HG03521 (cell line): ENCODE data around the gene C9orf43.
"Not testable (repeated sequence)": the region's sequence is repeated elsewhere in the genome, so short reads cannot be mapped to it uniquely, and the experiment has no call there.

Experiments
- ATAC-seq: cut with Tn5 transposase; IDR thresholded peaks from one replicate; pipeline ENCODE4 v1.9.1; 2021; ENCODE audit warnings: mild to moderate bottlenecking, moderate library complexity; ENCODE audit not compliant: unreplicated experiment

The C9orf43 gene

DNA sequence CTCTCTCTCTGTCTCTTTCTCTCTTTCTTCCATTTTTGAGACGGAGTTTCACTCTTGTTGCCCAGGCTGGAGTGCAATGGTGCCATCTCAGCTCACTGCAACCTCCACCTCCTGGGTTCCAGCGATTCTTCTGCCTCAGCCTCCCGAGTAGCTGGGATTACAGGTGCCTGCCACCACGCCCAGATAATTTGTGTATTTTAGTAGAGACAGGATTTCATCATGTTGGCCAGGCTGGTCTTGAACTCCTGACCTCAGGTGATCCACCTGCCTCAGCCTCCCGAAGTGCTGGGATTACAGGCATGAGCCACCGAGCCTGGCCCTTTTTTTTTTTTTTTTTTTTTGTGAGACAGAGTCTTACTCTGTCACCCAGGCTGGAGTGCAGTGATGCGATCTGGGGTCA, 29.1 kb upstream of the C9orf43 start:
- not testable (repeated sequence) for ATAC-seq

DNA sequence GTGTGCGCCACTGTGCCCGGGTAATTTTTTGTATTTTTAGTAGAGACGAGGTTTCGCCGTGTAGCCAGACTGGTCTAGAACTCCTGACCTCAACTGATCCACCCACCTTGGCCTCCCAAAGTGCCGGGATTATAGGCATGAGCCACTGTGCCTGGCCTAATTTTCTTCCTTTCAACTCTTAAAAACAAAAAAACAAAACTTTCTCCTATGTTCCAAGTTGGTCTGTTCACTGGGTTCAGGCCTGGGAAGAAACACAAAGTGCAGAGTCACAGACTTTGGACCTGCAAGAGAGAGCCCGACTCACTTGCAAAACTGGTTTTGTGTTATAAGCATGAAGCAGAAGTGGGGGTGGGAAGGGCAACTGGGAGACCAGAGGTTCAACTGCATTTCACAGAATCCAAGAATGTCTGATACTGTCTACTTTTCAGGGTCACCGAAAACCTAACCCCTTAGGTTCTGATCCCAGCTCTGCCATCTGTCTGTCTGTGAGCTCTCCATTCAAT, 28.6 kb upstream of the C9orf43 start:
- no peak for ATAC-seq

DNA sequence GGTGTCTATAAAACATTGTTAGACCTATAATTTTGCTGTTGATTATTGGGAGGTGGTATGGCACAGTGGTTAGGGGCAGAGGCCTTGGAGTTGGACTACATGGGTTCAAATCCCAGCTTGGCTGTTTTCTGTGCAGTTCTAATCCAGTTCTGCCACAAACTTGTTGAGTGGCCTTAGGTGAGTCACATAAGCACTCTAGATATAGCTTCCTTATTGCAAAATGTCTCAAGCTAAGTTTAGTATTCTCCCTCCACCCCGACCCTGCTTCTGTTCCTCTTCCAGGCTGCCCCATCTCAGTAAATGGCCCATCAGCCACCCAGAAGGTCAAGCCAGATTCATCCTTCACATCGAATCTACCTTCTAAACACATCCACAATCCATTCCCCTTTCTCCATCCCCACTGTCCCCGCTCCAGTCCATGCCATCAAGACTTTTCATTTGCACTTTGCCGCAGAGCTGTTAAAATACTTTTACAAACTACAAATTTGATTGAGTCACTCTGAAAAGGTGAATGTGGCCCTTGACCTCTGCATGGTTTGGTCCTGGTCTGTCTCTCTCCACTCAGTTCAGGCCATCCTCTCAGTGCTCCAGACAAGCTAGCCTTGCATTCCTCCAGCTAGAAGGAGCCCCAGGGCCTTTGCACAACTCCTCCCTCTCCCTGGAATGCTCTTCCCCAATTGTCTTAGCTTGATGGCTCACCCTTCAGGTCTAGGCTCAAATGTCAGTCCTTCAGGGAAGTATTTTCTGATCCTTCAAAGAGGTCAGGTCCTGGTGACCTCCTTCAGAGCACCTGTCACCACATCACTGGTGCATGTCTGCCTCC, 23.8 kb upstream of the C9orf43 start:
- ATAC-seq, result no peak

DNA sequence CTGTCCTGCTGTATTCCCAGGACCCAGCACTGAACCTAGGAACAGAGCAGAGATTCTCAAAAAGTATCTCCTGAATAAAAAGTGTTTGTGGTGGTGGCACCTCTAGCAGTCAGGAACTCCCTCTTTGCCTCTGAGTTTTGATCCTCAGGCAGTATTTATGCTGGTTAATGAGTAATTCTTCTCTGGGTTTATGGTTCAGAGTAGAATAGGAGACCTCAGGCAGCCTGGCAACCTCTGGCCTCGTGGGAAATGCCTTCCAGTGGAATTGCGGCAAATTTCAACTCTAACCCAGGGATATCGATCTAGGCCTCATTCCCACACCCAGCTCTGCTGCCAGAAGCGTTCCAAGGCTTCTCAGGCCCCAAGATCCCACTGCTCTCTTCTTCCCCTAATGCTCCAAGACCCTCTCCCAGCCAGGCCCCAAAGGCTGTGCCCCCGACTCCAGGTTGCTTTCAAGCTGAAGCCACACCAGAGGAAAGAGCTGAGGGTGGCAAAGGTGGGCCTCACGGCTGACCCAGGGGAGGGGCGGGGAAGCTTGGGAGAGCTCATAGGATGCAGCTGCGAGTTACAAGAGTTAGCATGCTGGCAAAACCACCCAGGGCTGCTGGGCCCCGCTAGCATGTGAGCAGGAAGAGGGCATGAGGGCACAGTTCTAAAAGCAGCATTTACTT, 22.9 kb upstream of the C9orf43 start:
- no peak for ATAC-seq

DNA sequence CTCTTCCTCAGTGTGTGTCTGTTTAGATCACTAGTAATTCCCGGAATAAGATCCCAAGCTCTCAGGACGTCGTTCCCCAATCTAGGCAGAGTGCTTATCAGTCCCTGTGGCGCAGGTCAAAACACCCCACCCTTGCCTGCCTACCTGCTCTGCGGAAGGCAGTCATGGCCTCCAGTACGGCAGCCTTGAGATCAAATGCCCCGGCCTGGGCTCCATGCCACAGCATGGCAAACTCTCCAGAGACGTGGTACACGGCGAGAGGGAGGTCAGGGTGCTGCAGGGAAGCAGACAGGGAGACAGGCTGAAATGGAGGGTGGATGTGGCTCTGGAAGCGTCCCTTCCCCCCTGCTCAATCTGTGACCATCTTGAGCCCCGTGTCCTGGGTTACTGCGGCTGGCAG, 21.7 kb upstream of the C9orf43 start:
- ATAC-seq, result no peak

DNA sequence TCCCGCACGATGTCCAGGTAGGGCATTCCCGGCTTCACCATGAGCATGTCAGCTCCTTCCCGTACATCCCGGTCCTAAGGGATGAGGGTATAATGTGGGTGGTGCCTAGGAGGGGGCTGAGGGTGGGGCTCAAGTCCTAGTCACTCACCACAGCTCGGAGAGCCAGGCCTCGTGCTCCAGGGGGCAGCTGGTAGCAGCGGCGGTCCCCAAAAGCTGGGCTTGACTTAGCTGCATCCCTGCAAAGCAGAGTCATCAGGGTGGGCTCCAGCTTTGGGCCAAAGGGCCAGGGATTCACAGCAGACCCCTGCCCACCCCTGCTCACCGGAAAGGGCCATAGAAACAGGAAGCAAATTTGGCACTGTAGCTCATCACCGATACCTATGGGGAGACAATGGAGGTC, 21.1 kb upstream of the C9orf43 start:
- ATAC-seq, result no peak

DNA sequence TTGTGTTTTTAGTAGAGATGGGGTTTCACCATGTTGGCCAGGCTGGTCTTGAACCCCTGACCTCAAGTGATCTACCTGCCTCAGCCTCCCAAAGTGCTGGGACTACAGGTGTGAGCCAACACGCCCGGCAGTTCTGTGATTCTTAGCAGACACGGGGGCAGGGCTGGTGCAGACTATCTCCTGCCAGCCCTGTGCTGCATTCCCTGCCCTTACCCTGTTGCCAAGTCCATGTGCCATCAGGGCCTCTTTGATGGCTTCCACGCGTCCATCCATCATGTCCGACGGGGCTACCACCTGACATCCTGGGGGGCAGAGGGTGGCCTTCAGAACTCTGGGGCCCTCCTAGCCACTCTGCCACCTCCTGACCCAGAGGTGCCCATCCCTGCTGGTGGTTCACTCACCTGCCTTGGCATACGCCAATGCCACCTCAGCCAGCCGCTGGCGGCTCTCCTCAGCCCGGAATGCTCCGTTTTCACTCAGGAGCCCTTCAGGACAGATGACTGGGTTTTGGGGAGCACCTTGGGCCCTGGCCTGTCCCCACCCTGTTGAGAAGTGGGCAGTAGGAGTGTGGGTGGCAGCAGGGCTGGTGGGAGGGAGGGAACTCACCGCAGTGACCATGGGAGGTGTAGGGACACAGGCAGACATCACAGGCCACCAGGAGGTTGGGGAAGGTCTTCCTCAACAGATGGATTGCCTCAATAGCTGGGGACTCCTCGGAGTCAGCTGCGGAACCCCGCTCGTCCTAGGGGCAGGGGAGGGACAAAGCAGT, 20.2 kb upstream of the C9orf43 start:
- ATAC-seq, result no peak

DNA sequence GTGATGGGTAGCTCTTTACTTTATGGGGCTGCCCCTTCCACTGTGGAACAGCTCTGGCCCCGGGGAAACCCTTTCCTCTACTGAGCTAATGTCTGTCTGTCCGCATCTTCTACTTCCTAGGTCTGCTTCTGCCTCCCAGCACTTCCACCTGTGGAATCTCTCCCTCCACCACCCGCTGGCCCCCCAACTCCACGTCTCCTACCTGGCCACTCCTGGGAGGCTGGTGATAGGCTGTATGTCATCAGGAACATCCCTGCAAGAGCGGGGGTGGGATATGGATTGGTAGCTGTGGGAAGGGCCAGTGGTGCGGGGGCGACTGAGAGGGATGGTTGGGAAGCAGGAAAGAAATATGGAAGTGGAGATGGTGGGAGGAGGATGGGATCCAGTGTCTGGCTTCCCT, 18.6 kb upstream of the C9orf43 start:
- no peak for ATAC-seq

DNA sequence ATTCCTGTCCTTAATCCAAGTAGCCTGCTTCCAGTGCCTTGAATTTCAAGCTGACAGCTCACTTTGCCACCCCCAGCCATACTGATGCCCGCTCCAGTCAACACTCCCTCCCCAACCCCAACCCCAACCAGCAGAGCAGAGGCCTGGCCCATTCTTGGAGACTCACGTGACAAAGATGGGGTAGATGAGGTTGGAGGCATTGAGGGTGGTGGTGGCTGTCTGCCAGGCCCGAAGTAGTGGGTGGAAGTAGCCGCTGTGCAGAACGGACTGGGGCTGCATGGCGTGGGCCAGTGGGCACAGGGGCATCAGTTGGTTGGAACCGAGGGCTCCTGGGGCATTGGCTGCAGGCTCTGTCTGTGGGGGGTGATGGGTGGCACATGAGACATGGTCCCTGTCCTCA, 17.3 kb upstream of the C9orf43 start:
- no peak for ATAC-seq

DNA sequence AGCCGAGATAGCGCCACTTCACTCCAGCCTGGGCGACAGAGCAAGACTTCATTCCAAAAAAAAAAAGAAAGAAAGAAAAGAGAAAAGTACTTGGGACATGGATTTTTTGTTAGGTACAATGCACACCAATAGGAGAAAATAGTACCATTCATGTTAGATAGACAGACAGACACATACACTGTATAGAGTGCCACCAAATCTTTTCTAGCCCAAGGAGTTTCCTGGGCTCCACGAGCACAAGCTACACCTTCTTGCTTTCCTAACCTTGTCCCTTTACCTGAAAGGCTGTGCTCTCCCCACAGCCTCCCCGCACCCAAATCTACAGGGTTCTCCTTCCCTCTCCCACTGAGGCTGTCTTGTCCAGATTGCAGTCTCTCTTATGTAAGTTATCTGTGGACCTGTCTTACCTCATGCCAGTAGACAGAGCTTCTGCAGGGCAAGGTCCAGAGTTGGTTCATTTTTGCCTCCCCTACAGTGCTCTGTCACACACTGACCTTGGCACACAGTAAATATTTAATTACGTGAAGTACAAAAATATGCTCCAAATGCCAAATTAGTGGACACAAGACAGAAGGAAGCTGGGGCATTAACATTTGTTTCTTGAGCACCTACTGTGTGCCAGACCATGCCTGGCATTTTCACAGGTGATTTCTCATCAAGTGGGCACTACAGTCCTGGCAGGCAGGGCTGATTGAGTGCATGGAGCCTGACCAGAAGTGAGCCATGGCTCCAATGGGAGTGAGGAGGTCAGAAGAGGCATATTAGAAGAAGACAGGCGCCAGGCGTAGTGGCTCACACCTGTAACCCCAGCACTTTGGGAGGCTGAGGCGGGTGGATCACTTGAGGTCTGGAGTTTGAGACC, 15.3 kb upstream of the C9orf43 start:
- ATAC-seq, result no peak

DNA sequence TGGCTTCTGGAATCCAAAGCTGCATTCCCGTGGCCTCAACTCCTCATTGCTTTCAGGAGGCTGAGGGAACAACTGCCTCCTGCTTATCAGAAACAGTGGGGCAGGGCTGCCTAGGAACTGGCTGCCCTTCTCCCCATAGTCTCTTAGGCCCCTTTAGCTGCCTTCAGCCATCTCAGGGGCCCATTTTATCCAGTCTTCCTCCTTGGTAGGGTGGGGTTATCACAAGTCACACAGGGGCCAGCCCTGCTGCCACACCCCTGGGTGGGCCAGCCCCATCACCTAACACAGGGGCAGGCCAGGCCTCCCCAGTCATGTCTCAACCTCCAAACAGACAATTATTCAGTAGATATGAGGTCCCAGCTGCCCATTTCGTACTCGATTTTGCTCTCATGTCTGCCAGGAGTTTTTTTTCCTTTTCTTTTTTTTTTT, 13.3 kb upstream of the C9orf43 start:
- no peak for ATAC-seq

DNA sequence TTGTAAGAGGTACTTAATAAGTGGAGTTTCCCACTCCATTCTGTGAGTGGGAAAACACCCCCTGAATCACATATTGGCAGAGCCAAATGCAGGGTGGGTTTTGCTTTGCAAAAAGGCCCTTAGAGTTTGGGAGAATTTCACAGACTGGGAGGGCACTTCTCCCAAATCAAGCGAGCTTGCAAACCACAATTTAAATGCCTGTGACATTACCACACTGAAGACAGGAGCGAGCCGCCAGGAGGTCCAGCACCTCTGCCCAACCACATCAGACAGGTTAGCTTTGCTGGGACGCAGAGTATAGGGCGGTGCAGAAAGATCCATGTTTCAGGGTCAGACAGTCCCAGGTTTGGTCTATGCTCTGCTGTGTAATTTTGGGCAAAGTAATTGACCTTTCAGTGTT, 11.8 kb upstream of the C9orf43 start:
- ATAC-seq, result no peak

DNA sequence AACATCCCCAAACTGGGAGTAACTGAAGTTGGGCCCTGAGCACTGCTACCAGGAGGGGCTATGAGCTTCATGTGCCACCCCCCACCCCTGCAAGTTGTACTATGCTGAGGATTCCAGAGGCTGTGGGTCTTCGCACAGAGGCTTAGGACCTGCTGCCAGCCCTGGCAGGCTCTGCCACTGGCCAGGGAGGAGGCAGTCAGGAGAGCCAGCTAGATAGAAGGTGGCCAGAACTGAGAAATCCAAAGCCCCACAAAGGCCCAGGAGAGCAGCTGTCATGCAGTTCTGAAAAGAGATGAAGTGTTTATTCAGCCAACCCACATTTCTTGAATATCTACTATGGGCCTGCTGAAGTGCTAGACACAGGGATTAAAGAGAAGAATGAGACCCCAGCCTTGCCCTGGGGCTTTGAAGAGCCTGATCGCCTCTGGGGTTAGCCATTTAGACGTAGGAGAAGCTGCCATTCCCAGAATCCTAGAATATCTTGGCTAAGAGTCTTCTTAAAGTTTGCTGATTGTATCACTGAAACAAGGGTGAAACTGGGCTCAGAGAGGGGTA, 10.8 kb upstream of the C9orf43 start:
- ATAC-seq, result no peak

DNA sequence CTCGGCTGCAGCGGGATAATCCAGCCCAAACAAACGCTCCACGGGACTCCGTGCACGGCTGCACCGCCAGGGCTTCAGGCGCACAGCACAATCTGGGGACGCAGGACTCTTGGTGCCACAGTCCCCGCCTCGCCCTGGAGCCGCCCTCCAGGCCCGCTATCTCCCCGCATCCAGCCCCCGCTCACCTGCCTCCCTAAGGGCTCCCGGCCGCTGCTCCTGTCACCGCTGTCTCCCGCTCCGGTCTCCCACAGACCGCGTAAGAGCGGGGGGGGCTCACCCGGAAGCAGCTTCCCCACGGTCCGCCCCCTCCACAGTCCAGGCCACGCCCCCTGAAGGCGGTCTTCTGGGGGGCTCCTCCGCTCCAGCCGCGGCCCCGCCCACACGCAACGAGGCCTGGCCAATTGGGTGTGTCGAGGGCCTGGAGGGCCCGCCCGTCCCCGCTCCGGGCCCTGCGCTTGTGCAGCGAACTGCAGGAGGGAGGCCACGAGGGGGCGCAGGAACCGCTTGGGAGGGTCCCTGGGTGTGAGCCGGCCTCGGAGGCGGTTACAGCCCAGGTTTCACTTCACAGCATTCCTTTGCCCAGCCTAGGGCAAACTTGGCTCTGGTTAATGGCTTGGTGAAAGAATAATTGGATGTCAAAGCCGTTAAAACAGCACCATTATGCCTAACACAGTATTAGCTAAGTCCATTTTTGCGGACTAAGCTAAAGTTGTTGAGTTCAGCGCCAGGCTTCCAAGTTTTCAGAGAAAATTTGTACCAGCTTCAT, 9.3 kb upstream of the C9orf43 start, which contains the start of gene ALAD:
TSS of gene ALAD (minus strand) at position 258 of the 766 bp plus-strand sequence. CDS start 7,725 bp downstream, outside the sequence.
- ATAC-seq, result peak; percentile 99

DNA sequence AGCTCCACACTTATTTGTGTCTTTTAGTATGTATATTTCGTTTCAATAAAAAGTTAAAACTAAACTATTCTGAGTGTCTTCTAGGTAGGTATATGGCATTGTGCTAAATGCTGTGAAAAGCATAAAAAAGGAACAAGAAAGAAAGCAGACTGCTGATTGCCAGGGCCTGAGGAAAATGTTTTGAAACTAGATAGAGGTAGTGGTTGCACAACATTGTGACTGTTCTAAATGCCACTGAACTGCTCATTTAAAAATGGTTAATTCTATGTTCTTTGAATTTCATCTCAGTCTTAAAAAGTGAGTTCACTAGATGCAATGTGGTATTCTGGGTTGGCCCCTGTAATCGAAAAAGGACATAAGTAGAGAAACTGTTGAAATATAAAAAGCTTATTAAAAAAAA, 6.9 kb upstream of the C9orf43 start:
- ATAC-seq, result no peak

DNA sequence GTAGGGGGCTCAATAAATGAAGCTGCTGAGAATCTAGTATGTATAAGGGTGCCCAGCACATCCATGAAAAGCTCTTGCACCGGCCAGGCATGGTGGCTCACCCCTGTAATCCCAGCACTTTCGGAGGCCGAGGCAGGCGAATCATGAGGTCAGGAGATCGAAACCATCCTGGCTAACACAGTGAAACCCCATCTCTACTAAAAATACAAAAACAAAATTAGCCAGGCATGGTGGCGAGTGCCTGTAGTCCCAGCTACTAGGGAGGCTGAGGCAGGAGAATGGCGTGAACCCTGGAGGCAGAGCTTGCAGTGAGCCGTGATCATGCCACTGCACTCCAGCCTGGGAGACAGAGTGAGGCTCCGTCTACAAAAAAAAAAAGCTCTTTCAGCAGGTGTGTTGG, 4.2 kb upstream of the C9orf43 start:
- not testable (repeated sequence) for ATAC-seq

DNA sequence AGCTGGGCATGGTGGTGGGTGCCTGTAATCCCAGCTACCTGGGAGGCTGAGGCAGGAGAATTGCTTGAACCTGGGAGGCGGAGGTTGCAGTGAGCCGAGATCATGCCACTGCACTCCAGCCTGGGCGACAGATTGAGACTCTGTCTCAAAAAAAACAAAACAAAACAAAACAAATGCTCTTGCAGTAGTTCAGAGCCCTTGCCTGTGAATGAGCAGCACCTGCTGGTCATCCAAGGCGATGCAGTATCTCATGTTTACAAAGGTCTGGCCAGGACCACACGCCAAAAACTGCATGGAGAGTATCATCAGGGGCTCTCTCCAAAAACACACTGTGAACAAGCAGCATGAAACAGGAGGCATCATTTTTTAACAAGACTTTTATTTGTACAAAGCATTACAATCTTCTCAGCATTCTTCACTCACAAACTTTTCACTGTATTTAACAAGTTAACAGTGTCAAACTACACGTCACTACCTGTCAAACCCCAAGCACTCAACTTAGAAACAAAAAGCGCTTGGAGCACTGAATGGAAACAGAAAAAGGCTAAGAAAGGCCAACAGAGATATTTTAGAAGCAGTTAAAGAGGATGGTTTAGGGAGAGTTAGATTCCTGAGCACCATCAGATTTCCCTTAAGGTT, 3.6 kb upstream of the C9orf43 start:
- ATAC-seq, result peak; percentile 21

DNA sequence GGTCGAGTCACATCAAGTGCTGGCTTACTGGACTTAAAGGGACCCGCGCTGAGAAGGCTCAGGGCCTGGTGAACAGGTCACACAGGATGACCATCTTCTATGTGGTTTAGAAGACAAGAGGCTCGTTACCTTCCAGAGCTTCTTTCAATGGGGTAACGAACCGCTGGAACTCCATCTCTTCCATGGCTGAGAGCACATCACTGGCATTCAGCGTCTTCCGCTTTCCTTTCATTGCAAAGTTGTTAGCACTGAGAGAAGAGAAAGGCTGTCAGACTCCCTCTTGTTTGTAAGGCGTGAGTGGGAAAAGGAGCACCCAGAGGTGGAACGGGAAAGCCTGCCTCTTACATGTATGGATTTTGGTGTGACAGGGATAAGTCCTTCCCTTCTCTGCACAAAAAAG, 1.1 kb upstream of the C9orf43 start:
- ATAC-seq, result no peak

DNA sequence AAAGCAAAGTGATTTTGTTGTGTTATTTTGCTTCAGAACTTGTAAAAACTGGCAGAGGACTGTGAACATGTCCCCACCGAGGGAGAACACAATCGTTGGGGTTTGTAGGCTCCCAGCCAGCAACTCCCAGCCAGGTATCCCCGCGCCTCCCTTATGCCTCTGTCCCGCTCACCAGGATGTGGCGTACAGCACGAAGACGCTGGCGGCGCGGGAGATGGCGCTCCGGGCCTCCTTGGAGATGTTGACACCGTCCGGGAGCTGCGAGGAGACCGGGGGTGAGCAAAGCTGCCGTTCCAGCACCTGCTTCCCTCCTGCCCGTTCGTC, 702 bp upstream of the C9orf43 start:
- ATAC-seq, result no peak
